K562 (cell line): ENCODE measurements around the gene MAGIX. TPM values are rescaled to one million over a fixed set of nuclear protein-coding genes. Genes with fewer than 3 reads are reported as not detected.

Experiments
- ADNP ChIP-seq: fragments of 200-800 bp; sonication (Bioruptor generic); IDR thresholded peaks from 2 replicates; pipeline ENCODE4 v1.6.1; 2016; ENCODE audit warnings: missing genetic modification characterization, missing compliant biosample characterization
- ARID1B ChIP-seq: fragments of 450-650 bp; IDR thresholded peaks from 2 replicates; pipeline ENCODE4 v1.6.1; 2016; ENCODE audit warnings: antibody characterized with exemption, mild to moderate bottlenecking, inconsistent platforms
- BHLHE40 ChIP-seq: IDR thresholded peaks from 2 replicates; pipeline ENCODE4 v1.6.1; 2011; ENCODE audit warnings: low read length, improper control_type of control experiment
- CBX5 ChIP-seq: IDR thresholded peaks from 2 replicates; pipeline ENCODE4 v1.6.1; 2014; ENCODE audit warnings: low read depth, borderline replicate concordance
- DPF2 ChIP-seq: fragments of 450-650 bp; IDR thresholded peaks from 2 replicates; pipeline ENCODE4 v1.6.1; 2016
- GABPB2 ChIP-seq: fragments of 250-450 bp; sonication (Bioruptor Pico); conservative IDR thresholded peaks from 2 replicates; pipeline ENCODE4 v1.5.1; 2021; ENCODE audit warnings: mild to moderate bottlenecking
- GATA2 ChIP-seq: sonication (generic); formaldehyde crosslinking; IDR thresholded peaks from 2 replicates; pipeline ENCODE4 v1.4.0; 2020; ENCODE audit warnings: mild to moderate bottlenecking, missing genetic modification reagents
- GATAD2B ChIP-seq: fragments of 450-650 bp; IDR thresholded peaks from 2 replicates; pipeline ENCODE4 v1.6.1; 2017; ENCODE audit warnings: mild to moderate bottlenecking, borderline replicate concordance
- HNRNPLL ChIP-seq: fragments of 200-400 bp; formaldehyde crosslinking; IDR thresholded peaks from 2 replicates; pipeline ENCODE4 v1.6.1; 2017; ENCODE audit warnings: low read length, low read depth, mild to moderate bottlenecking; ENCODE audit not compliant: poor library complexity, severe bottlenecking
- KLF1 ChIP-seq: fragments of 450-650 bp; IDR thresholded peaks from 2 replicates; pipeline ENCODE4 v1.6.1; 2016; ENCODE audit warnings: missing genetic modification characterization, missing compliant biosample characterization
- L3MBTL2 ChIP-seq: fragments of 450-650 bp; IDR thresholded peaks from 2 replicates; pipeline ENCODE4 v1.6.1; 2016; ENCODE audit warnings: mild to moderate bottlenecking, moderate library complexity
- MAFK ChIP-seq: IDR thresholded peaks from 2 replicates; pipeline ENCODE4 v1.6.1; 2011; ENCODE audit warnings: low read length, improper control_type of control experiment
- NUFIP1 ChIP-seq: fragments of 450-650 bp; IDR thresholded peaks from 2 replicates; pipeline ENCODE4 v1.6.1; 2018; ENCODE audit not compliant: partially characterized antibody
- PTRF ChIP-seq: fragments of 450-650 bp; IDR thresholded peaks from 2 replicates; pipeline ENCODE4 v1.6.1; 2016; ENCODE audit warnings: mild to moderate bottlenecking, missing genetic modification characterization, missing compliant biosample characterization
- SAFB2 ChIP-seq: fragments of 200-400 bp; formaldehyde crosslinking; IDR thresholded peaks from 2 replicates; pipeline ENCODE4 v1.6.1; 2018; ENCODE audit warnings: borderline replicate concordance, low read length, low read depth, moderate library complexity; ENCODE audit not compliant: severe bottlenecking
- SIN3B ChIP-seq: fragments of 450-650 bp; IDR thresholded peaks from 2 replicates; pipeline ENCODE4 v1.6.1; 2017; ENCODE audit warnings: low read depth, mild to moderate bottlenecking, moderate library complexity
- TAF7 ChIP-seq: fragments of 450-650 bp; IDR thresholded peaks from 2 replicates; pipeline ENCODE4 v1.6.1; 2016; ENCODE audit warnings: missing genetic modification characterization, missing compliant biosample characterization
- TCF7 ChIP-seq: sonication (generic); IDR thresholded peaks from 2 replicates; pipeline ENCODE4 v1.6.1; 2016; ENCODE audit warnings: antibody characterized with exemption, borderline replicate concordance
- ZNF3 ChIP-seq: fragments of 250-450 bp; sonication (Bioruptor Pico); IDR thresholded peaks from 2 replicates; pipeline ENCODE4 v1.5.0; 2021; ENCODE audit warnings: mild to moderate bottlenecking, moderate library complexity
- ZNF699 ChIP-seq: fragments of 250-450 bp; sonication (Bioruptor Pico); IDR thresholded peaks from 2 replicates; pipeline ENCODE4 v1.8.0; 2021; ENCODE audit warnings: mild to moderate bottlenecking, moderate library complexity; ENCODE audit not compliant: insufficient replicate concordance
- polyA plus RNA-seq, 8 experiments: library from polyadenylated mRNA; depleted of rRNA in 4 of 8; stranded (reverse) in 5 of 8; unstranded in 3 of 8; fragments of >200 nt; fragmentation: Nextera tagmentation in 2 of 8; fragmentation: Illumina TruSeq in 1 of 8; extraction: Ambion mirVana in 2 of 8; extraction: Trizol in 1 of 8; gene quantifications; 2 replicates each; pipeline versions ENCODE4 v1.2.1 to v1.2.3, GENCODE V29; 2011 to 2014; ENCODE audit warnings: inconsistent platforms in 1 of 8, missing spikeins in 1 of 8
- total RNA-seq, 7 experiments: library from RNA; depleted of rRNA in 6 of 7; stranded (reverse); fragments of >200 nt in 6 of 7; fragmentation: Illumina TruSeq in 2 of 7; extraction: Trizol in 2 of 7; gene quantifications; 2 replicates each; pipeline versions ENCODE4 v1.2.1 to v1.2.3, GENCODE V29; 2011 to 2021; ENCODE audit warnings: low replicate concordance in 1 of 7
- TF ChIP-seq, protein P1 (sequence below), 2 experiments: fragments of 450-650 bp; conservative IDR thresholded peaks; 2 replicates each; pipeline ENCODE4 v1.6.1; 2017; ENCODE audit warnings: mild to moderate bottlenecking in 2 of 2, moderate library complexity in 2 of 2
- TF ChIP-seq, protein P2 (sequence below): fragments of 250-450 bp; sonication (Bioruptor Pico); IDR thresholded peaks from 2 replicates; pipeline ENCODE4 v1.8.0; 2021; ENCODE audit warnings: moderate library complexity, mild to moderate bottlenecking, inconsistent platforms
- TF ChIP-seq, protein P3 (sequence below): fragments of 450-650 bp; IDR thresholded peaks from 2 replicates; pipeline ENCODE4 v1.6.1; 2018; ENCODE audit not compliant: partially characterized antibody

MAGIX gene
- total and polyA plus RNA-seq, 9 of the 15 experiments (the other 6 are each of a cell fraction or from before 2014, with no cell fraction given) = 0.08 to 3.5 (median 0.47) TPM

DNA sequence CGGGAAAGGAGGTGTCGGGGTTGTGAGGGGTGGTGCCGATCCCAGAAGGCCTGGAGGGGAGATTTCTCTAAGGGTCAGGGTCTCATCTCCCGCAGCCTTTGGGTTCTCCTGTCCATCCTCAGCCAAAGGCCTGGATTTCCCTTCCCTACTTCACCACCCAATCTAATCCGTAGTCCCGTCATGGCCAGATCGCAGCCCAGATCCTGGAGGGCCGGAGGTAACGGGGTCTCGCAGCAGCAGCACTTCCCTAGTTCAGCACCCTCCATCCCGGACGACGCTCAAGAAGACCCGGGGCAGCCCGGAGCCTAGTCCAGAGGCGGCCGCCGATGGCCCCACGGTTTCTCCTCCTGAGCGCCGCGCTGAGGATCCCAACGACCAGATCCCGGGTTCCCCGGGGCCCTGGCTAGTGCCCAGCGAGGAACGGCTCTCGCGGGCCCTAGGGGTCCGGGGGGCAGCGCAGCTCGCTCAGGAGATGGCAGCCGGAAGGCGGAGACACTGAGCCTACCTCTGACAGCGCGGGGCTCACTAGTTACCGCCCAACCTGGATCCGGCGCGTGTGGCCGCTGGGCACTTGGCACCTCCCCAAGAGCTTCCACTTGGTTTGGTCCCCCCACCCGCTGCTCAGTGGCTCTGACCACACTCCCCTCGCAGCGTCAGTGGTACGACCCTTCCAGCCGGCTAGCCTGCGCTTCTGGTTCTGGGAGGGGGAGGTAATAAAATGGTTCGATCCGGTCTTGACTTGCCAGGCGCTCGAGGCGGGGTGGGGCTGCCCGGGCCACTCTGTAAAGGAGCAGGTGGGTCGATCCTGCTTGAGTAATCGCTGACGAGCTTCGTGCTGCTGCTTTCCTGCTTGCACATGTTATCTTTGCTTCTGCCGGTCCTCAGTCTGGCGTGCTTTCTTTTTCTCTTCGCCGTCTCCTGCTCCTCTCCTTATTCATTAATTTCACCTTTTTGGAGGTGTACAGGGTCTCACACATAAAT is 3.6 kb downstream of the MAGIX start (continued):
- TF ChIP-seq SAFB2 (no peak), MAFK (no peak), SIN3B (no peak), GATA2 (no peak), ZNF3 (CRISPR knock-in tag) (no peak), GABPB2 (CRISPR knock-in tag) (no peak), ADNP (no peak), BHLHE40 (peak; percentile 47), NUFIP1 (no peak), PTRF (tag) (no peak), GATAD2B (no peak), ARID1B (no peak), DPF2 (no peak; the same call in 1 of the 2 replicates), L3MBTL2 (peak; percentile 94), CBX5 (no peak), HNRNPLL (peak; percentile 6), KLF1 (tag) (no peak), TAF7 (tag) (no peak), TCF7 (no peak), ZNF699 (CRISPR knock-in tag) (no peak)
- TF ChIP-seq, protein P1, sequence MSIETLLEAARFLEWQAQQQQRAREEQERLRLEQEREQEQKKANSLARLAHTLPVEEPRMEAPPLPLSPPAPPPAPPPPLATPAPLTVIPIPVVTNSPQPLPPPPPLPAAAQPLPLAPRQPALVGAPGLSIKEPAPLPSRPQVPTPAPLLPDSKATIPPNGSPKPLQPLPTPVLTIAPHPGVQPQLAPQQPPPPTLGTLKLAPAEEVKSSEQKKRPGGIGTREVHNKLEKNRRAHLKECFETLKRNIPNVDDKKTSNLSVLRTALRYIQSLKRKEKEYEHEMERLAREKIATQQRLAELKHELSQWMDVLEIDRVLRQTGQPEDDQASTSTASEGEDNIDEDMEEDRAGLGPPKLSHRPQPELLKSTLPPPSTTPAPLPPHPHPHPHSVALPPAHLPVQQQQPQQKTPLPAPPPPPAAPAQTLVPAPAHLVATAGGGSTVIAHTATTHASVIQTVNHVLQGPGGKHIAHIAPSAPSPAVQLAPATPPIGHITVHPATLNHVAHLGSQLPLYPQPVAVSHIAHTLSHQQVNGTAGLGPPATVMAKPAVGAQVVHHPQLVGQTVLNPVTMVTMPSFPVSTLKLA (conservative IDR thresholded peaks at IDR 0.05) = no peak
- TF ChIP-seq, protein P2, sequence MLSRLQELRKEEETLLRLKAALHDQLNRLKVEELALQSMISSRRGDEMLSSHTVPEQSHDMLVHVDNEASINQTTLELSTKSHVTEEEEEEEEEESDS = no peak
- TF ChIP-seq, protein P3, sequence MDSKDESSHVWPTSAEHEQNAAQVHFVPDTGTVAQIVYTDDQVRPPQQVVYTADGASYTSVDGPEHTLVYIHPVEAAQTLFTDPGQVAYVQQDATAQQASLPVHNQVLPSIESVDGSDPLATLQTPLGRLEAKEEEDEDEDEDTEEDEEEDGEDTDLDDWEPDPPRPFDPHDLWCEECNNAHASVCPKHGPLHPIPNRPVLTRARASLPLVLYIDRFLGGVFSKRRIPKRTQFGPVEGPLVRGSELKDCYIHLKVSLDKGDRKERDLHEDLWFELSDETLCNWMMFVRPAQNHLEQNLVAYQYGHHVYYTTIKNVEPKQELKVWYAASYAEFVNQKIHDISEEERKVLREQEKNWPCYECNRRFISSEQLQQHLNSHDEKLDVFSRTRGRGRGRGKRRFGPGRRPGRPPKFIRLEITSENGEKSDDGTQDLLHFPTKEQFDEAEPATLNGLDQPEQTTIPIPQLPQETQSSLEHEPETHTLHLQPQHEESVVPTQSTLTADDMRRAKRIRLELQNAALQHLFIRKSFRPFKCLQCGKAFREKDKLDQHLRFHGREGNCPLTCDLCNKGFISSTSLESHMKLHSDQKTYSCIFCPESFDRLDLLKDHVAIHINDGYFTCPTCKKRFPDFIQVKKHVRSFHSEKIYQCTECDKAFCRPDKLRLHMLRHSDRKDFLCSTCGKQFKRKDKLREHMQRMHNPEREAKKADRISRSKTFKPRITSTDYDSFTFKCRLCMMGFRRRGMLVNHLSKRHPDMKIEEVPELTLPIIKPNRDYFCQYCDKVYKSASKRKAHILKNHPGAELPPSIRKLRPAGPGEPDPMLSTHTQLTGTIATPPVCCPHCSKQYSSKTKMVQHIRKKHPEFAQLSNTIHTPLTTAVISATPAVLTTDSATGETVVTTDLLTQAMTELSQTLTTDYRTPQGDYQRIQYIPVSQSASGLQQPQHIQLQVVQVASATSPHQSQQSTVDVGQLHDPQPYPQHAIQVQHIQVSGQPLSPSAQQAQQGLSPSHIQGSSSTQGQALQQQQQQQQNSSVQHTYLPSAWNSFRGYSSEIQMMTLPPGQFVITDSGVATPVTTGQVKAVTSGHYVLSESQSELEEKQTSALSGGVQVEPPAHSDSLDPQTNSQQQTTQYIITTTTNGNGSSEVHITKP = peak; percentile 99
